ENCODE data around the gene TIPRL.

DNA sequence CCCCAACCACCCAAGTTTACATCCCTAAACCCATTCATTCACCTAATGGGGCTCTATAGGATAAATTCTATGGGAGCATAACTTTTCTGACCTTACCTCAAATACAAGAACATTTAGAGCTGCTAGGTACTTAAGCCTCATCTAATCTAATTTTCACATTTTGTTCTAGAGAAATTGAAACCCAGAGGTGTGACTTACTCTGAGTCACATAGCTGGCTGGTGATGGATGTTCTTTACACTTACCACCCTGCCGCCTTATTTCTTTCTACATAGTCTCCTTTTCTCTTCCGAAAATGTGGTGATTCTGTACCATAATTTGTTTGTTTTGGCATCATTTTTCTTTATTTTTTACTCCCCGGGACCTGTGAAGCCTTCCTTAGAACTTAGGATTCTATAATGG, 20.3 kb downstream of the TIPRL start:
- TF ChIP-seq, protein P1, sequence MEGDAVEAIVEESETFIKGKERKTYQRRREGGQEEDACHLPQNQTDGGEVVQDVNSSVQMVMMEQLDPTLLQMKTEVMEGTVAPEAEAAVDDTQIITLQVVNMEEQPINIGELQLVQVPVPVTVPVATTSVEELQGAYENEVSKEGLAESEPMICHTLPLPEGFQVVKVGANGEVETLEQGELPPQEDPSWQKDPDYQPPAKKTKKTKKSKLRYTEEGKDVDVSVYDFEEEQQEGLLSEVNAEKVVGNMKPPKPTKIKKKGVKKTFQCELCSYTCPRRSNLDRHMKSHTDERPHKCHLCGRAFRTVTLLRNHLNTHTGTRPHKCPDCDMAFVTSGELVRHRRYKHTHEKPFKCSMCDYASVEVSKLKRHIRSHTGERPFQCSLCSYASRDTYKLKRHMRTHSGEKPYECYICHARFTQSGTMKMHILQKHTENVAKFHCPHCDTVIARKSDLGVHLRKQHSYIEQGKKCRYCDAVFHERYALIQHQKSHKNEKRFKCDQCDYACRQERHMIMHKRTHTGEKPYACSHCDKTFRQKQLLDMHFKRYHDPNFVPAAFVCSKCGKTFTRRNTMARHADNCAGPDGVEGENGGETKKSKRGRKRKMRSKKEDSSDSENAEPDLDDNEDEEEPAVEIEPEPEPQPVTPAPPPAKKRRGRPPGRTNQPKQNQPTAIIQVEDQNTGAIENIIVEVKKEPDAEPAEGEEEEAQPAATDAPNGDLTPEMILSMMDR (conservative IDR thresholded peaks at IDR 0.05; ENCODE audit: low read depth, low read length) = no peak
- no peak for TF ChIP-seq EZH2 (IDR thresholded peaks at IDR 0.05; ENCODE audit: borderline replicate concordance, low read depth, low read length, poor library complexity, severe bottlenecking)
